Smooth muscle cell (in vitro differentiated cells): ENCODE data around the gene RPA3. TPM values are rescaled to one million over a fixed set of nuclear protein-coding genes. Genes with fewer than 3 reads are reported as not detected.
A peak's percentile ranks its signal among the peaks of the same experiment; 100 is the strongest.

Source experiments
- DNase-seq: peaks from one replicate; lab custom pipeline; 2025; ENCODE audit not compliant: unreplicated experiment; lab: John Stamatoyannopoulos, UW
- H2AFZ ChIP-seq: fragments of 200-600 bp; sonication (generic); 2 replicates; pipeline ENCODE4 v1.6.0; 2016; ENCODE audit warnings: antibody characterized with exemption, low read depth, mild to moderate bottlenecking
- H3F3A ChIP-seq: fragments of 200-600 bp; sonication (generic); 2 replicates; pipeline ENCODE4 v1.6.0; 2017; ENCODE audit warnings: antibody characterized with exemption, low read depth
- H3K27ac ChIP-seq: fragments of 200-600 bp; sonication (generic); 2 replicates; pipeline ENCODE4 v1.5.1; 2016; ENCODE audit warnings: low read depth, mild to moderate bottlenecking
- H3K27me3 ChIP-seq: fragments of 200-600 bp; sonication (generic); 2 replicates; pipeline ENCODE4 v1.6.1; 2016; ENCODE audit warnings: low read depth, mild to moderate bottlenecking
- H3K36me3 ChIP-seq: fragments of 200-600 bp; sonication (generic); 2 replicates; pipeline ENCODE4 v1.5.1; 2016; ENCODE audit warnings: low read depth
- H3K4me1 ChIP-seq: fragments of 200-600 bp; sonication (generic); 2 replicates; pipeline ENCODE4 v1.5.1; 2016; ENCODE audit warnings: low read depth
- H3K4me2 ChIP-seq: fragments of 200-600 bp; sonication (generic); 2 replicates; pipeline ENCODE4 v1.6.0; 2016; ENCODE audit warnings: mild to moderate bottlenecking
- H3K4me3 ChIP-seq: fragments of 200-600 bp; sonication (generic); 2 replicates; pipeline ENCODE4 v1.5.1; 2016; ENCODE audit warnings: mild to moderate bottlenecking
- H3K79me2 ChIP-seq: fragments of 200-600 bp; sonication (generic); 2 replicates; pipeline ENCODE4 v1.6.0; 2016; ENCODE audit warnings: low read depth, mild to moderate bottlenecking
- H3K9ac ChIP-seq: fragments of 200-600 bp; sonication (generic); 2 replicates; pipeline ENCODE4 v1.6.0; 2016; ENCODE audit warnings: low read depth
- H3K9me3 ChIP-seq: fragments of 200-600 bp; sonication (generic); replicated peaks from 2 replicates; pipeline ENCODE4 v1.5.1; 2016; ENCODE audit warnings: low read depth
- H4K20me1 ChIP-seq: fragments of 200-600 bp; sonication (generic); 2 replicates; pipeline ENCODE4 v1.6.0; 2016; ENCODE audit warnings: low read depth
- CTCF ChIP-seq: fragments of 200-600 bp; sonication (generic); IDR thresholded peaks from 2 replicates; pipeline ENCODE4 v1.5.1; 2017; ENCODE audit warnings: borderline replicate concordance, mild to moderate bottlenecking, antibody characterized with exemption; ENCODE audit not compliant: insufficient read depth, poor library complexity, severe bottlenecking
- WGBS: methylation state at CpG from one replicate; pipeline ENCODE4 v1.1.7; 2016; ENCODE audit warnings: low lambda C conversion rate; 5-methylcytosine and 5-hydroxymethylcytosine counted together
- polyA plus RNA-seq: library from polyadenylated mRNA; unstranded; fragments of >200 nt; fragmentation: Nextera tagmentation; extraction: Ambion mirVana; gene quantifications from 2 replicates; pipeline ENCODE4 v1.2.1, GENCODE V29; 2016
- total RNA-seq: library from RNA; depleted of rRNA; stranded (reverse); fragments of >200 nt; gene quantifications from 2 replicates; pipeline ENCODE4 v1.2.3, GENCODE V29; 2014

RPA3 gene
- total and polyA plus RNA-seq, 2 experiments from 2014 or later, result 37.2 to 63.7 TPM

GRCh38 chr7:7719236-7719635, 829 bp upstream of the RPA3 start:
- no peak for DNase-seq
- Histone ChIP-seq H3K36me3 (no peaks in the 10 kb centered on the region), H3K9me3 (no peaks in the 10 kb centered on the region), H3K4me2 (peak overlapping the region; percentile 32), H3K27ac (peak overlapping the region; percentile 38), H2AFZ (no peak overlapping the region), H3K27me3 (no peaks in the 10 kb centered on the region), H3K9ac (peak overlapping the region; percentile 3), H3K4me1 (no peaks in the 10 kb centered on the region), H3K79me2 (no peaks in the 10 kb centered on the region), H3F3A (no peaks in the 10 kb centered on the region), H4K20me1 (no peaks in the 10 kb centered on the region), H3K4me3 (no peak overlapping the region)
- no peak for TF ChIP-seq CTCF
- 33% methylated on average over 2 of the region's 2 CpGs for WGBS

- Histone ChIP-seq H3F3A (no peaks in the 10 kb centered on the region), H3K4me1 (peaks cover 11% of the 10 kb centered on the region), H3K4me3 (no peak overlapping the region), H2AFZ (no peak overlapping the region), H3K36me3 (no peaks in the 10 kb centered on the region), H3K9me3 (no peaks in the 10 kb centered on the region), H3K27me3 (no peaks in the 10 kb centered on the region), H3K79me2 (peaks cover 4% of the 10 kb centered on the region), H4K20me1 (no peaks in the 10 kb centered on the region), H3K27ac (no peak overlapping the region), H3K9ac (no peak overlapping the region), H3K4me2 (no peak overlapping the region)
- no peak for TF ChIP-seq CTCF
- no peak for DNase-seq
- WGBS, result 92% methylated on average over 4 of the region's 4 CpGs
Measured at GRCh38 chr7:7713730-7714129, 4.7 kb downstream of the RPA3 start.

GRCh38 chr7:7710469-7710868, 7.9 kb downstream of the RPA3 start:
- WGBS, result 96% methylated on average over 2 of the region's 2 CpGs
- Histone ChIP-seq H2AFZ (no peak overlapping the region), H3K9ac (no peak overlapping the region), H3K36me3 (no peaks in the 10 kb centered on the region), H3K79me2 (peaks cover 4% of the 10 kb centered on the region), H3K4me3 (no peak overlapping the region), H3K4me1 (peaks cover 42% of the 10 kb centered on the region), H3F3A (peaks cover 20% of the 10 kb centered on the region), H3K27ac (no peak overlapping the region), H3K9me3 (no peaks in the 10 kb centered on the region), H3K27me3 (no peaks in the 10 kb centered on the region), H3K4me2 (no peak overlapping the region), H4K20me1 (no peaks in the 10 kb centered on the region)
- no peak for TF ChIP-seq CTCF
- no peak for DNase-seq

GRCh38 chr7:7709291-7709690, 9.1 kb downstream of the RPA3 start:
- no peak for TF ChIP-seq CTCF
- Histone ChIP-seq H3K9ac (no peak overlapping the region), H3K27me3 (no peaks in the 10 kb centered on the region), H4K20me1 (no peaks in the 10 kb centered on the region), H2AFZ (peak overlapping the region; percentile 55), H3K4me2 (peak overlapping the region; percentile 82), H3K36me3 (no peaks in the 10 kb centered on the region), H3F3A (peaks cover 20% of the 10 kb centered on the region), H3K9me3 (no peaks in the 10 kb centered on the region), H3K27ac (peak overlapping the region; percentile 99), H3K79me2 (peaks cover 4% of the 10 kb centered on the region), H3K4me1 (peaks cover 49% of the 10 kb centered on the region), H3K4me3 (no peak overlapping the region)
- WGBS, result 33% methylated on average over 3 of the region's 3 CpGs
- DNase-seq, result no peak
